GM21423 (cell line): ENCODE measurements around the gene METTL1.
A peak's percentile ranks its signal among the peaks of the same experiment; 100 is the strongest.
"Not testable (repeated sequence)": the region's sequence is repeated elsewhere in the genome, so short reads cannot be mapped to it uniquely, and the experiment has no call there.

Experiments used
- ATAC-seq: cut with Tn5 transposase; IDR thresholded peaks from one replicate; pipeline ENCODE4 v1.9.1; 2021; ENCODE audit warnings: mild to moderate bottlenecking, moderate library complexity; ENCODE audit not compliant: unreplicated experiment

METTL1 gene

DNA sequence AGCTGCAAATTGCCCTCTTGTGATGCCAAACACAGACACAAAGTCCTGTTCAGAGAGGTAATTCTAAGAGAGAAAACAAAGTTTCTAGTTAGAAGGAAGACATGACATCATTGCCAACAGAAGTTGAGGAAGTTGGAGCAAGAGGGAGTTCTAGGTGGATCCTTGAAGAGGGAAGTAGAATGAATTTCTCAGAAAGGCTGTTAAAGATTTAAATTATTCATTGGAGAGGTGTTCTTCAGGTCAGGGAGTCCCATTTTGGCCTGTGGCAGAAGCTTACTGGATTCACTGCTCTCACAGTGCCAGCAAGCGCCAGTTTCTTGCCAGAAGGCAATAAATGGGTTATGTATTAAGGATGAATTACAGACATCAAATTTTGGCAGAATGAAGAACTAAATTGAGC is 26.0 kb upstream of the METTL1 start:
- ATAC-seq = no peak

DNA sequence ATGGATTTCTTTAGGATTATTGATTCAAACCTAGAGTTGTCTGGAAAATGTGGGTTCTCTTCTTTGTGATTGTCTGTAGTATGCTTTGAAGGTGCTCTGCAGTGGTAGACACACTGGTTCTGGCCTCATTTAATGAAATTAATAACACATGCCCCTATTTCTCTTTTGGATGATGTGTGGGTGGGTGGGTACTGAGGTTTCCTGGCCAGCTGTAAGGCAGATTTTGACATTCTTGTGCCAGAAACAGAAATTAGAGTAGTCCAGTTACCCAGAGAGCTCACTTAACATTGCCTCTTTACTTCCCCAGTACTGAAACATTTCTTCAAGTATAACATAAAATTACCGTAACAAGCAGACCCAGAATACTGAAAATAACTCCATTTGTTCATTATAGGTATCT is 25.1 kb upstream of the METTL1 start:
- no peak for ATAC-seq

DNA sequence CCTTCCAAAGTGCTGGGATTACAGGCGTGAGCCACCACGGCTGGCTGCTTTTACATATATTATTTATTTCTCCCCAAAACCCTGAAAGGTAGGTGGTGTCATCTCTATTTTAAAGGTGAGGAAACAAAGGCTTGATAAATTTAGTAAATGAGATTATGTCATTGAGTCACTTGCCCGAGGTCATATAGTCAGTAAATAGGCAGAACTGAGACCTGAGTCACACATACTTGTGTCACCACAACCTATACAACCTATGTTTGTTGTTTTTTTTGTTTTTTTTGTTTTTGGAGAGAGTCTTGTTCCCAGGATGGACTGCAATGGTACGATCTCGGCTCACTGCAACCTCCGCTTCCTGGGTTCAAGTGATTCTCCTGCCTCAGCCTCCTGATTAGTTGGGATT is 23.4 kb upstream of the METTL1 start:
- ATAC-seq = no peak

DNA sequence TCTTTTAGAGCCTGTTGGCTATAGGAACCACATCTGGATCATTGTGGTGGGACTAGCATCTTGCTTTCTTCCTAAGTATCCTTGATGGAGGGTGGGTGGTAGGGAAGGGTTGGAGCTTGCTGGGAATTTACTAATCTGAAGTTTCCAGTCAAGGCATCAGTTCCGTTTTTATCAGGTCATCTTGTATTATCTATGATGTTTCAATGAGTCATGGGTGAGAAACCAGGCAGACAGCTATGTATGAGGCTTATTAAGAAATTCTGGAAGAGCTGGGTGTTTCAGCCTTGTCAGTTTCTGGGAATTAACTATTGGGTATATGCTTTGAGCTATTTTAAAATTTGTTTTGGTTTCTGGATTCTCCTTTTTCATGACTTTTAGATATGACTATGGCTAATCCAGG is 22.0 kb upstream of the METTL1 start:
- no peak for ATAC-seq

DNA sequence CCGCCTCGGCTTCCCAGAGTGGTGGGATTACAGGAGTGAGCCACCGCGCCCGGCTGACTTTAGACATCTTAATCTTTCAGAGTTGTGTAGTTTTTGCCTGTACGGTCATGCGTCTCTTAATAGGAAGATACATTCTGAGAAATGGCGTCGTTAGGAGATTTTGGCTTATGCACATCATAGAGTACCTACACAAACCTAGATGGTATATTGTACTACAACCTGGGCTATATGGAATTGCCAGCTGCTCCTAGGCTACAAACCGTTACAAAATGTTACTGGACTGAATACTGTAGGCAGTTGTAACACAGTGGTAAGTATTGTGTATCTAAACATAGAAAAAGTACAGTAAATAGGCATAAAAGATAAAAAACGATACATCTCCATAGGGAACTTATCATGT is 12.0 kb upstream of the METTL1 start:
- no peak for ATAC-seq

DNA sequence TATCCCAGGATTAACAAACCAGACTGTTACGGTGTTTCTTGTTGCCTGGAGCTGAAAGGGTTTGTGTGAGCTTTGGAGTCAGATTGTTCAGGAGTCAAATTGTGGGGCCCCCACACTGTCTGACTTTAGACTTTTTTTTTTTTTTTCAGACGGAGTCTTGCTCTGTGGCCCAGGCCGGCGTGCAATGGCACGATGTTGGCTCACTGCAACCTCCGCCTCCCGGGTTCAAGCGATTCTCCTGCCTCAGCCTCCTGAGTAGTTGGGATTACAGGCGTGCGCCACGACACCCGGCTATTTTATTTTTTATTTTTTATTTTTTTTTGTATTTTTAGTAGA is 11.5 kb upstream of the METTL1 start:
- no peak for ATAC-seq

DNA sequence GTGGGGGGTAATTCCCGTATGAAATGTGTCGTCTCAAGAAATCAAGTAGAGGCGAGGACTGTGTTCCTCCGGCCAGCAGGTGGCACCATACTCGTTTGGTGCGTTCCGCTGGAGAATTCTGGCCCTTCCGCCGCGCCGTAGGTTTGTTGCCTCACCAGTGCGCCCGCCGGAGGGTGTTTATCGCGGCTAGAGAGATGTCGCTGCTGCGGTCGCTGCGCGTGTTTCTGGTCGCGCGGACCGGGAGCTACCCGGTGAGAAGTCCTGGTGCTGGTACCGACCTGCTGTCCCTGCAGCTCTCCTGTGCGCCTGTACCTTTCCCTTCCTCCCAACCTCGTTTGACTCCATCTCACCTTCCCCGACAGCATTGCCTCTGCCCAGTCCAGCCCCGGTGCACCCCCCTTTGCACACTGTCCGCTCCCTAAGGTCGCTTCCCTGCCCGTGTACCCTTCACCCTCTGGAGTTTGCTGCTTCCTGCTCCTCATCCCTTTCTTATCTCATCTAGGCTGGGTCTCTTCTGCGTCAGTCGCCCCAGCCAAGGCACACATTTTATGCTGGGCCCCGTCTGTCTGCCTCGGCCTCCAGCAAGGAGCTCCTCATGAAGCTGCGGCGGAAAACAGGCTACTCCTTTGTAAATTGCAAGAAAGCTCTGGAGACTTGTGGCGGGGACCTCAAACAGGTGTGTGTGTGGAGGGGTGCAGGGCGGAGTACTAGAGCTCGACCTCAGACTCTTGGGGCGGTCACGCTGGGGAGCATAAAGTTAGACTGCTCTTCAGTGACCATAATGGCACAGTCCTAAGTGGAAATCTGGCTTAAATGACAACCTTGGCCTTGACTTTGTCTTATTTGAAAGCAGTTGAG is 10.9 kb upstream of the METTL1 start, which contains the start of gene TSFM:
Gene TSFM (plus strand): TSS at position 180 of the 858 bp plus-strand sequence. CDS start 15 bp downstream, at position 195.
- ATAC-seq = peak; percentile 92

DNA sequence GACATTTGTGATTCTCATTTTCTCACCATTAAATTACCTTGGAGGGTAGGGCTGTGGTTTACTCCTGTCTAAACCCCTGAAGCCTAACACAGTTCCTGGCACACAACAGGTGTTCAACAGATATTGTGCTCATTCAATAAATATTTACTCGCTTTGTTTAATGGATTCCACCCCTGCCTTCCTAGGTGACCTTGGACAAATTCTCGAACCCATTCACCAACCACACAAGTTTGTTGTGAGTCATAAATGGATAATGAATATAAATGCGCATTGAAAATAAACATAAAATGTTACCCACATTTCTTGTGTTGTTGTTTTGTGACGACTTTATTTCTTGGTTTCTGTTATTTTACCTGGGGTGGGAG is 10.3 kb upstream of the METTL1 start:
- peak; percentile 7 for ATAC-seq

DNA sequence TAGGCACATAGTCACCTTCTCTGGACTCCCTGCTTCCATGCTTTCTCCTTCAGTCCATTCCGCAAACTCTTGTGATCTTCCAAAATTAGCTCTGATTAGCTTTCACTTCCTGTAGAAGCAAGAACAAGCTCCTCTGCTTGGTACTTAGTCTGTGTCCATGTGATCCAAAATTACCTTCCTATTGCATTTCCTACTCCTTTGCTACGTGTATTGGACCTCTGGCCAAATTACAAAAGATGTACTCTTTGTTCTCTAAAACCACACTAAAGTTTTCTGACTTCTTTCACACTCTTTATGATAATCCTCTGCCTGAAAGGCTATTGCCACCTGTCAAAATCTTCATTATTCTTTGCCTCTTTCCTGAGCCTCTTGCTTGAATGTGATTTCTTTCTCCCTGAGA is 9.9 kb upstream of the METTL1 start:
- no peak for ATAC-seq

DNA sequence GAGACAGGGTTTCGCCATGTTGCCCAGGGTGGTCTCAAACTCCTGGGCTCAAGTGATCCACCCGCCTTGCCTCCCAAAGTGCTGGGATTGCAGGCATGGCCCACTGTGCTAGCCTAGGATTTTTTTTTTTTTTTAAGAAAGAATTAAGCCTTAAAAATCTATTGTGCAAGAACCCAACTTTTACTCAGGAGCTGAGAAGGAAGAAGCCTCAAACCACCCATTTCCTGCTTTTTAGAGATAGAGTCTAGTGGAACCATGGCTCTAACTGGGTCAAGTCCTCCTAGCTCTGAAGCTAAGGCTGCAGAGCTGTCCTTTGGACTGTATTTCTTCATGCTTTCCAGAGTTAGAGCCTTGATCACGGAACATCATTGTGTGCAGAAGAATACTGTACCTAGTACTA is 9.3 kb upstream of the METTL1 start:
- no peak for ATAC-seq

DNA sequence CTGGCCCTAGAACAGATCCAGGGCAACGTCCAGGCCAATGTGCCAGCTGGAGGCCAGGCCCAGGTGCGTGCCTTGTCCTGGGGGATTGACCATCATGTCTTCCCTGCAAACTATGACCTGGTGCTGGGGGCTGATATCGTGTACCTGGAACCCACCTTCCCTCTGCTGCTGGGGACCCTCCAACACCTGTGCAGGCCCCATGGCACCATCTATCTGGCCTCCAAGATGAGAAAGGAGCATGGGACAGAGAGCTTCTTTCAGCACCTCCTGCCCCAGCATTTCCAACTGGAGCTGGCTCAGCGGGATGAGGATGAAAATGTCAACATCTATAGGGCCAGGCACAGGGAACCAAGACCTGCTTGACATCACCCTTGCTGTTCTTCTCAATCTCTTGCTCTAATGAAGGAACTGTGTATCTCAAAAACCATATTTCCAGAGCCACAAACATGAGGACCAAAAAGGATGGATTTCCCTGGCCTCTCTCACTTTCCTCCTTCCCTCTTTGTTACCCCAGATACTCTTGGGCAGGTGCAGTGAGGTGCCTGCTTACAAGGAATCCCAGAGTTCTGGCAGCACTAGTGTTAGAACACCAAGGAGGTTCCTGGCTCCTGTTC is 8.5 kb upstream of the METTL1 start:
- ATAC-seq = no peak

DNA sequence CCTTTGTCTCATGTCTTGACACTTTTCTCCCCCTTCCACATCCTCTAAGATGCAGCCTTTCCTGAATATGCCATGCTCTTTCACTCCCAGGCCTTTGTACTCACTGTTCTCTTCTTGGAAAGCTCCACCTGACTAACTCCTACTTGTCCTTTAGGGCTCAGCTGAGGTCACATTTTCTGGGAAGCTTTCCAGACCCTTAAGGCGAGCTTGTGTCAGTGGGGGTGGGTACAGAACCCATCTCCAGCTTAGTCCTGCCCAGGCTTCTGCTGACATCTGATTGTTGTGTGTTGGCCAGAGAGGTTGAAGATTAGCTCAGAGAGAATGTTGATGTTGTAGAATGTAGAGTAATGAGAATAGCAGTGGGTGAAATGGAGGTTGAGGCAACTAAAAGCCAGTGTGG is 7.8 kb upstream of the METTL1 start:
- no peak for ATAC-seq

DNA sequence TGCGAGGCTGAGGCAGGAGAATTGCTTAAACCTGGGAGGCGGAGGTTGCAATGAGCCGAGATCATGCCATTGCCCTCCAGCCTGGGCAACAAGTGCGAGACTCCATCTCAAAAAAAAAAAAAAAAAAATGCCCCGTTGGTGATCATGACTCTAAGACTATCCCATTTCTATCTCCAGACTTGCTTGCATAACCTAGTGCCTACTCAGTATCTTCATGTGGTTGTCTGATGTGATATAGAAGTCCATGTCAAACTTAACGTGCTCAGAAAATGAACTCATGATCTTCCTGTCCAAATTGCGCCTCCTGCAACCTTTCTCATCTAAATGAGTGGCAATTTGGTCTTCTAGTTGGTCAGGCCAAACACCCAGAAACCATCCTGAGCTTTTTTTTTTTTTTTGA is 6.0 kb upstream of the METTL1 start:
- no peak for ATAC-seq

DNA sequence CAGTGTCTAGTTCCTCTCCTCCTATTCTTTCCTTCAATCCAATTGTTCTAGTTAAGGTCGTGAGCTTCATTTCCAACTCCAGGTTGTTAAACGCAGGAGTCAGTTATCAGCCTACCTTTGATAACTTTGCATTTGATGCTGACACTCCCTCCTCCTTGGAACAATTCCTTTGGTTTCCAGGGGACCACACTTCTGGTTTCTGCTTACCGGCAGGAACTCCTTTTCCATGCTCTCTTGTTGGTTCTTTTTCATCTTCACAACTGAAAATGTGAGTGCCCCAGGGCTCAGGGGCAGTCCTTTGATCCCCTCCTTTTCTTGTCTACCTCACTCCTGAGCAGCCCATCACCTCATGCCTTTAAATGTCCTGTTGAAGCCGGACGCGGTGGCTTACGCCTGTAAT is 5.5 kb upstream of the METTL1 start:
- no peak for ATAC-seq

DNA sequence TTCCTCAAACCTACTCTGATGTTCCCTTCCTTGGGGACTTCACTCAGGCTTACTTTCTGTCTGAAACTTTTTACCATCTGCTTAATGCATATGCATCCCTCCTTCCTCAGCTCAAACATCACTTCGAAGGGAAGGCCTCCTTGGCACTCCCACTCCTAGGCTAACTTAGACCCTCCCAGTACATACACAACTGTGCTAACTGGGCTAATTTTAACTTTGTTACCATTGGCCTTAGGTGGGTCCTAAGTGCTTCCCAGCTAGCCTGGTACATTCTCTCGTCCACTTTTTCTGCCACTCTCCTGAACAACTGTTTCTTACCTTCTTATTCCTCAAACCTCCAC is 4.3 kb upstream of the METTL1 start:
- no peak for ATAC-seq

DNA sequence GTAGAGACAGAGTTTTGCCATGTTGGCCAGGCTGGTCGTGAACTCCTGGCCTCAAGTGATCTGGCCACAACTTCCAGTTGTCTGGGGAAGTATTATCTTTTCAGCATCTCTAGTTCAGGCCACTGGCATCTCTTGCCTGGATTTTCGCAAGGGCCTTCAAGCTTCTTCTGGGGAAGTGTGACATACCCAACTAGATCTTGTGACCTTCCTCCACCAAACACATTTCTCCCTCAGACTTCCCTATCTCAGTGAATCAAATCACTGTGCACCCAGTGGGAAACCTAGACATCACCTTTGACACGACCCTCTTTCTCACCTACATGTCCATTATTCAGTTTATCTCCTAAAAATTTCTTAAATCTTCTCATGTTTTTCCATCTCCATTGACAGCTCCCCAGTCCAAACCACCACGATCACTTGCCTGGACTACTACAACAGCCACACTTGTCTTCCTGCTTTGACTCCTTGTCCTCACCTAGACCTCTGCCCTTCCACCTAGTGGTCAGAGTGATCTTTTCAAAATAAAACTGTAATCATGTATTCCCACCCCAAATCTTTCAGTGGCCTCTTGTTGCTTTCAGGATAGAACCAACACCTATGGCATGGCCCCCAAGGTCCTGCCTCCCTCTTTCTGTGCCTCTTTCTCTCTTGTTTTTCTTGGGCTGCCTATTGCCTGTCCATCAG is 3.8 kb upstream of the METTL1 start:
- no peak for ATAC-seq

DNA sequence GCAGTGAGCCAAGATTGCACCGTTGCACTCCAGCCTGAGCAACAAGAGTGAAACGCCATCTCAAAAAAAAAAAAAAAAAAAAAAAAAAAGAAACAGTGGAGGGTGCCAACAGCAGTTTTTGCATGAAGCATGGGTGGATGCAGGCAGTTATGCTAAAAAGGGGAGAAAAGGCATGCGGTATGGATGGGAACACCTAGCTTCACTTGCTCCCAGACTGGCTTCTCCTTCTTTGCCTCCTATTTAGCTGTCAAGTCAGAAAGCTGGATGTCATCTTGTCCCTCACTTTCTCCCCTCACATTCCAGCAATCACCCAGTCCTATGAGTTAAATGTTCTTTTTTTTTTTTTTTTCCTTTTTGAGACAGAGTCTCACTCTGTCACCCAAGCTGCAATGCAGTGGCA is 3.1 kb upstream of the METTL1 start:
- no peak for ATAC-seq

DNA sequence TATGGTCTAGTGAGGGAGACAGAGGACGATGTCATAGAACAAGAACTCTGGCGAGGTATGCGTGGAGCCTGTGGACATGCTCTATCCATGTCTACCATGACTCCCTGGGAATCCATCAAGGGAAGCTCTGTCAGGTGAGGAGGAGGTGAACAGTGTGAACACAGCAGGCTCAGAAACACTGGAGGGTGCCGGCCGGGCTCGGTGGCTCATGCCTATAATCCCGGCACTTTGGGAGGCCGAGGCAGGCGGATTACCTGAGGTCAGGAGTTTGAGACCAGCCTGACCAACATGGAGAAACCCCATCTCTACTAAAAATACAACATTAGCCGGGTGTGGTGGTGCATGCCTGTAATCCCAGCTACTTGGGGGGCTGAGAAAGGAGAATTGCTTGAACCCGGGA is 2.7 kb upstream of the METTL1 start:
- not testable (repeated sequence) for ATAC-seq

DNA sequence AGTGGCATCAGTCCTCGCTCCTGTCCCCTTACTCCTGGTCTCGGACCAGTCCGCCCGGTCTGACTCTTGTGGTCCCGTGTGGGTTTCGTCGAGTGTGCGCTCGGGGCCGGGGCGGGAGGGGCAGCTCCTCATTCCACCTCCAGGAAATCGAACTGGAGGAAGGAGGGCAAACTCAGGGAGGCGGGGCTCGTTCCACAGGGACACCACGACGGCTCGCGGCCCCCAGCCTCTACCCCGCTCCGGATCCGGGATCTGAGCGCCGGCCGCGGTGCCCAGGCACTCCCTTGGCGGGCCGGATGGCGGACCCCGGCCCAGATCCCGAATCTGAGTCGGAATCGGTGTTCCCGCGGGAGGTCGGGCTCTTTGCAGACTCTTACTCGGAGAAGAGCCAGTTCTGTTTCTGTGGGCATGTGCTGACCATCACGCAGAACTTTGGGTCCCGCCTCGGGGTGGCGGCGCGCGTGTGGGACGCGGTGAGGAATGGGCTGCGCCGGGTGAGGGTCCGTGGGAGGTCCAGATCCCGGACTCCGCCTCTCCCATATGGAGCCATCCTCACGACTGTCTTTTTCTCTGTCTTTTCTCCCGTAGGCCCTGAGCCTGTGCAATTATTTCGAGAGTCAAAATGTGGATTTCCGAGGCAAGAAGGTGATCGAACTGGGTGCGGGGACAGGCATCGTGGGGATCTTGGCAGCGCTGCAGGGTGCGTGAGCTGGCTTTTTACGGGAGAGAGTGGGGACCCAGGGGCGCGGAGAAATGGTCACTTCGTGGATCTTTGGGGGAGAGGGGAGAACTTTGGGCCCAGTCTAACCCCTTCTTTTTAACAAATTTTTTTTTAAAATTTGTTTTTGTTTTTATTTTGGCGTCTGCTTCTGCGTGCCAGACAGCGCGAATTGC is 771 bp upstream of the METTL1 start, which contains the start of gene EEF1AKMT3:
Gene EEF1AKMT3 (plus strand): TSS at position 186 of the 894 bp plus-strand sequence. CDS start 111 bp downstream, at position 297.
- ATAC-seq = peak; percentile 26

DNA sequence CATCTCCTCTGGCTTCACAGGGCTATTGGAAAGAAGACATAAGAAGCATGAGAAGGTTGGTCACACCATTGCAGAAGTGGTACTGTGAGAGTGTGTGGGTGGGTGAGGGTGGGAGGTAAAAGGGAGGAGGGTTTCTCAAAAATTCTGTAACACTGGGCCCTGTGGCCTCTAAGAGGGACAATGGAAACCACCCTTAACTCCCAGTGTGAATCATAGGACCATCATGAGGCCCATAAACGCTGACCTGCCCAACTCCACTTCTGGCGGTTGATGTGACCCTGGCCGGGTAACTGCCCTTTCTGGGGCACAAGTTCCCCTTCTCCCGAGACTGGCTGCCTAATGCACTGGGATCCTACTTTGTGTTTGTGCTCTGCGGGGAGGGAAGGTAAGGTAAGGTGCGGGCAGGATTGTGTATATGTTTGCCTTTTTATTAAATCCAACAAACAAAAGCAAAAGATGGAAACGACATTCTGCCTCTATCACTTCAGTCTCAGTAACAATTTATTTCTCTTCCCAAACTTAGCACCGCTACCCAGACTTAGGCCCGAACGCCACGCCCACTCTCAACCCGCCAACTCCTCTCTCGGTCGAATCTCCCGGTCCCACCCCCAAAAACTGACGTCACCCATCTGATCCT is 551 bp downstream of the METTL1 start:
- peak; percentile 66 for ATAC-seq

DNA sequence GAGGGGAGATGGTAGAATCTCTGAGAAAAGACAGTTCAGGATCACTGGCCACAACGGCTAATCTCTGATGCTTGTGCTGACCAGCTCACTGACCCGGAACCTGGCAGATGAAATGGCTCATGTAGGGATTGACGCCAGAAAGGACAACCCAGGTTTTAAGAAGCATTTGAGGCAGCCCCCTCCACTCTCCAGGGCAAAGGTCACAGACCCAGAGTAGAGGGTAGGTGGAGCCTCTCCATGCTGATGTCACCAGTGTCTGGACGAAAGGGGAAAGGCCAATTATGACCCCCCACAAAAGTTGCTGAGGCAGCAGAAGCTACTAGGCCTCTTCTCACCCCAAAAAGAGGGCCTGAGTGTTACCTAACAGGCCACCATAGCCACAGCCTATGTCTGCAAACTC is 1.2 kb downstream of the METTL1 start:
- ATAC-seq = no peak
